Upper lobe of left lung (tissue), 4 donors: ENCODE results near the gene VWA8.

Experiments
- CTCF ChIP-seq, 6 experiments: fragments of 450-650 bp in 4 of 6; fragments of 200-600 bp in 2 of 6; sonication (generic) in 2 of 6; IDR thresholded peaks; one replicate each; pipeline ENCODE4 v1.5.1; 2016 to 2019; ENCODE audit warnings: antibody characterized with exemption in 6 of 6
- EP300 ChIP-seq, 4 donors: sonication (generic); formaldehyde crosslinking; IDR thresholded peaks; one replicate each; pipeline ENCODE4 v1.5.1; 2017; ENCODE audit warnings: antibody characterized with exemption in 4 of 4, control low read depth in 2 of 4
- POLR2A ChIP-seq, 4 donors: fragments of 450-650 bp; IDR thresholded peaks; one replicate each; pipeline ENCODE4 v1.5.1; 2016 to 2017; ENCODE audit warnings: antibody characterized with exemption in 4 of 4, mild to moderate bottlenecking in 2 of 4
- POLR2AphosphoS5 ChIP-seq, 2 donors: sonication (generic); formaldehyde crosslinking; IDR thresholded peaks; one replicate each; pipeline ENCODE4 v1.5.1; 2017; ENCODE audit warnings: antibody characterized with exemption in 2 of 2

GRCh38 chr13:41548910-41549309, 412.0 kb downstream of the VWA8 start:
- no peak for TF ChIP-seq POLR2AphosphoS5 (IDR thresholded peaks at IDR 0.05)
- no peak for TF ChIP-seq CTCF (IDR thresholded peaks at IDR 0.05)
- TF ChIP-seq POLR2A (IDR thresholded peaks at IDR 0.05): no peak
- TF ChIP-seq EP300 (IDR thresholded peaks at IDR 0.05): no peak
